Keratinocyte (primary cell): ENCODE measurements around the gene THBS2. TPM values are rescaled to one million over a fixed set of nuclear protein-coding genes. Genes with fewer than 3 reads are reported as not detected.

Experiments used
- DNase-seq: peaks from one replicate; pipeline ENCODE4 v3.0.0-alpha.2; 2011; ENCODE audit warnings: low read depth, missing footprints, low spot score
- FAIRE-seq: peaks from 2 replicates; lab custom pipeline; 2011; peaks lifted over from hg19 to GRCh38; lab: Jason Lieb, UNC
- H2AFZ ChIP-seq: 2 replicates; pipeline ENCODE4 v1.6.0; 2012; ENCODE audit warnings: low read length, control low read depth, inconsistent platforms; ENCODE audit not compliant: control insufficient read depth
- H3K27ac ChIP-seq: 2 replicates; pipeline ENCODE4 v1.5.1; 2011; ENCODE audit warnings: low read length; ENCODE audit not compliant: control insufficient read depth, insufficient read depth
- H3K27me3 ChIP-seq: 3 replicates; pipeline ENCODE4 v1.6.0; 2011; ENCODE audit warnings: low read length; ENCODE audit not compliant: control insufficient read depth, insufficient read depth; ENCODE audit errors: extremely low read depth
- H3K36me3 ChIP-seq, 2 experiments: 2 replicates in 1 of 2; 3 replicates in 1 of 2; pipeline ENCODE4 v1.5.1; 2011; ENCODE audit warnings: low read length in 2 of 2, mild to moderate bottlenecking in 1 of 2; ENCODE audit not compliant: control insufficient read depth in 2 of 2, insufficient read depth in 2 of 2; ENCODE audit errors: extremely low read depth in 1 of 2
- H3K4me1 ChIP-seq: 3 replicates; pipeline ENCODE4 v1.5.1; 2011; ENCODE audit warnings: low read length; ENCODE audit not compliant: control insufficient read depth, insufficient read depth; ENCODE audit errors: extremely low read depth
- H3K4me2 ChIP-seq: 3 replicates; pipeline ENCODE4 v1.6.0; 2011; ENCODE audit warnings: low read depth, low read length; ENCODE audit not compliant: control insufficient read depth, insufficient read depth; ENCODE audit errors: extremely low read depth
- H3K4me3 ChIP-seq, 3 experiments: fragments of 200-600 bp in 1 of 3; sonication (generic) in 1 of 3; 2 replicates in 2 of 3; 3 replicates in 1 of 3; pipeline ENCODE4 v1.5.1; 2011 to 2016; ENCODE audit warnings: low read length in 3 of 3, mild to moderate bottlenecking in 3 of 3, control low read depth in 2 of 3, inconsistent platforms in 1 of 3, low read depth in 1 of 3, mixed read lengths in 1 of 3, mixed run types in 1 of 3, moderate library complexity in 1 of 3; ENCODE audit not compliant: control insufficient read depth in 2 of 3, insufficient read depth in 2 of 3; ENCODE audit errors: extremely low read depth in 1 of 3
- H3K79me2 ChIP-seq: 2 replicates; pipeline ENCODE4 v1.6.0; 2012; ENCODE audit warnings: low read length; ENCODE audit not compliant: control insufficient read depth, insufficient read depth
- H3K9ac ChIP-seq: 3 replicates; pipeline ENCODE4 v1.6.0; 2011; ENCODE audit warnings: low read length; ENCODE audit not compliant: control insufficient read depth, insufficient read depth; ENCODE audit errors: extremely low read depth
- H3K9me1 ChIP-seq: 3 replicates; pipeline ENCODE4 v1.6.0; 2011; ENCODE audit warnings: low read length; ENCODE audit not compliant: control insufficient read depth, insufficient read depth; ENCODE audit errors: extremely low read depth
- H3K9me3 ChIP-seq: 2 replicates; pipeline ENCODE4 v1.5.1; 2012; ENCODE audit warnings: low read depth, low read length; ENCODE audit not compliant: control insufficient read depth
- H4K20me1 ChIP-seq: 3 replicates; pipeline ENCODE4 v1.6.0; 2011; ENCODE audit warnings: low read length; ENCODE audit not compliant: control insufficient read depth, insufficient read depth; ENCODE audit errors: extremely low read depth
- EZH2 ChIP-seq: IDR thresholded peaks from one replicate; pipeline ENCODE4 v1.6.1; 2012; ENCODE audit warnings: inconsistent platforms, mild to moderate bottlenecking, low read length, moderate library complexity
- dilution Hi-C: fragments of 300-500 bp; cut with MboI; formaldehyde crosslinking; loops from one replicate; pipeline ENCODE4 v1.7.0; 2020; ENCODE audit warnings: low sequenced_read_pairs; ENCODE audit not compliant: extremely low pct_ligation_motif_present
- polyA plus RNA-seq, 5 experiments: library from polyadenylated mRNA; depleted of rRNA in 3 of 5; stranded (reverse) in 3 of 5; stranded (forward) in 1 of 5; unstranded in 1 of 5; fragments of >200 nt; gene quantifications; 1 replicate in 1 of 5; 2 replicates in 3 of 5; 3 replicates in 1 of 5; pipeline versions ENCODE4 v1.2.1 to v1.2.3, GENCODE V29; 2011 to 2012; ENCODE audit warnings: missing spikeins in 2 of 5, low read depth in 1 of 5, low replicate concordance in 1 of 5
- TF ChIP-seq, protein P1 (sequence below), 3 experiments: IDR thresholded peaks in 1 of 3; conservative IDR thresholded peaks in 1 of 3; optimal IDR thresholded peaks in 1 of 3; 2 replicates in 2 of 3; 3 replicates in 1 of 3; pipeline versions ENCODE3 to v1.5.1; 2011; ENCODE audit warnings: low read length in 3 of 3, mild to moderate bottlenecking in 3 of 3, moderate library complexity in 2 of 3, control low read depth in 1 of 3, inconsistent platforms in 1 of 3; ENCODE audit not compliant: insufficient read depth in 2 of 3; ENCODE audit errors: extremely low read depth in 1 of 3

THBS2 gene
- polyA plus RNA-seq, 1 donor (not counting 4 experiments of a cell fraction or from before 2014, with no cell fraction given), result 533 TPM

DNA sequence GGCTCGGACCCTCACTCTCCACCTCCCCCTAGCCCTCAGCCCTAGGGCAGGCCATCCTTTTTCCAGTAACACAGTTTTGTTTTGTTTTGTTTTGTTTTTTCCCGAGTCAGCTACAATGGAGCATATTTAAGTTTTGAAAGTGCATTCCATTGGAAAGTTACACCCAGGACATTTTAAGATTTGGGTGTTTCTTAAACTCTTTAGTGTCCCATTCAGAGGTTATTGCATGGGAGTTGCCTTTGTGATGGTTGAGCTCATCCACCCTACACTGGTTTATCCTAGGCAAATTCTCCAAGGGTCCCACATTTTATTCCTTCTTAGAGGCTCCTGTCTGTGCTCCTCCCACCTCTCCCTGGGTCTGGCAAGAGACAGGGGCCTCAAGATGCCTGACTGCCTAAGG lies 58.9 kb downstream of the THBS2 start:
- Histone ChIP-seq H3K79me2 (no peaks in the 10 kb centered on the region), H2AFZ (no peak overlapping the region), H3K4me3 (no peak overlapping the region), H3K4me2 (no peak overlapping the region), H3K9me1 (no peaks in the 10 kb centered on the region), H3K36me3 (no peaks in the 10 kb centered on the region), H3K27ac (no peak overlapping the region), H3K4me1 (no peaks in the 10 kb centered on the region), H3K27me3 (no peaks in the 10 kb centered on the region), H3K9me3 (no peaks in the 10 kb centered on the region), H3K9ac (no peak overlapping the region), H4K20me1 (no peaks in the 10 kb centered on the region)
- no peak for DNase-seq
- dilution Hi-C loops, result no loop called here
- TF ChIP-seq, protein P1, sequence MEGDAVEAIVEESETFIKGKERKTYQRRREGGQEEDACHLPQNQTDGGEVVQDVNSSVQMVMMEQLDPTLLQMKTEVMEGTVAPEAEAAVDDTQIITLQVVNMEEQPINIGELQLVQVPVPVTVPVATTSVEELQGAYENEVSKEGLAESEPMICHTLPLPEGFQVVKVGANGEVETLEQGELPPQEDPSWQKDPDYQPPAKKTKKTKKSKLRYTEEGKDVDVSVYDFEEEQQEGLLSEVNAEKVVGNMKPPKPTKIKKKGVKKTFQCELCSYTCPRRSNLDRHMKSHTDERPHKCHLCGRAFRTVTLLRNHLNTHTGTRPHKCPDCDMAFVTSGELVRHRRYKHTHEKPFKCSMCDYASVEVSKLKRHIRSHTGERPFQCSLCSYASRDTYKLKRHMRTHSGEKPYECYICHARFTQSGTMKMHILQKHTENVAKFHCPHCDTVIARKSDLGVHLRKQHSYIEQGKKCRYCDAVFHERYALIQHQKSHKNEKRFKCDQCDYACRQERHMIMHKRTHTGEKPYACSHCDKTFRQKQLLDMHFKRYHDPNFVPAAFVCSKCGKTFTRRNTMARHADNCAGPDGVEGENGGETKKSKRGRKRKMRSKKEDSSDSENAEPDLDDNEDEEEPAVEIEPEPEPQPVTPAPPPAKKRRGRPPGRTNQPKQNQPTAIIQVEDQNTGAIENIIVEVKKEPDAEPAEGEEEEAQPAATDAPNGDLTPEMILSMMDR (optimal IDR thresholded peaks at IDR 0.05 in 1 of 3, IDR thresholded peaks at IDR 0.05 in 1 of 3, conservative IDR thresholded peaks at IDR 0.05 in 1 of 3; ENCODE audit: extremely low read depth in 1 of 3, insufficient read depth in 2 of 3, low read length in 3 of 3), result no peak
- no peak for TF ChIP-seq EZH2
- FAIRE-seq, result no peak

DNA sequence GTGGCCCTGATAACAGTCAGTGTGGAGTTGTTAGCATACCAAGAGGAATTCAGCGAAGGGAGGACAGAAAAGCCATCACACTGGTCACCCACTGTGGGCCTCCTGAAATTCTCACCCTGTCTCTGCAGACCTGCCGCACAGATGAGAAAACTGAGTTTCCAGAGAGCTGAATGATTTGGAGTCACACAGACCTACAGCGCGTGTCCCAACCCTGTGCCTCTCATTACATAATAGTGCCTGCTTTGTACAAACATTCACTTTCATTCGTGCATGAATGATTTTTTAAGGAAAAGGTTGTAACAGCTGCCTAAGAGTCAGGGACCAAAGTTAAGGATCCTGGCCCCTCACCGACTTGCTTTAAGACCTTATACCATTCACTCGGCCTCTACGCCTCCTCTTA lies 62.7 kb downstream of the THBS2 start:
- no peak for FAIRE-seq

More for the DNA sequence above, 62.7 kb downstream of the THBS2 start:
- Histone ChIP-seq H4K20me1 (no peaks in the 10 kb centered on the region), H3K27ac (no peak overlapping the region), H3K36me3 (no peaks in the 10 kb centered on the region), H3K9me1 (no peaks in the 10 kb centered on the region), H3K27me3 (no peaks in the 10 kb centered on the region), H3K4me2 (no peak overlapping the region), H3K9ac (no peak overlapping the region), H3K4me1 (peaks cover 4% of the 10 kb centered on the region), H3K79me2 (no peaks in the 10 kb centered on the region), H2AFZ (no peak overlapping the region), H3K9me3 (no peaks in the 10 kb centered on the region), H3K4me3 (no peak overlapping the region)
- TF ChIP-seq EZH2, result no peak
- TF ChIP-seq, protein P1 (optimal IDR thresholded peaks at IDR 0.05 in 1 of 3, IDR thresholded peaks at IDR 0.05 in 1 of 3, conservative IDR thresholded peaks at IDR 0.05 in 1 of 3; ENCODE audit: extremely low read depth in 1 of 3, insufficient read depth in 2 of 3, low read length in 3 of 3), result no peak
- dilution Hi-C loops, result no loop called here
- DNase-seq, result no peak
